MCF 10A (cell line): Measurements from ENCODE around the gene GALNT13. TPM values are rescaled to one million over a fixed set of nuclear protein-coding genes. Genes with fewer than 3 reads are reported as not detected.
A peak's percentile ranks its signal among the peaks of the same experiment; 100 is the strongest.

ENCODE experiments used
- BruUV-seq: library from RNA; stranded (reverse); fragments of 400-500 nt; replicated peaks from 2 replicates; lab custom pipeline; 2021; lab: Mats Ljungman, UMichigan
- CTCF ChIA-PET: fragments of 300-600 bp; sonication (Branson Sonifier 250); formaldehyde crosslinking; extraction: SDS; loops from one replicate; lab custom pipeline; 2021; ENCODE audit warnings: antibody characterized with exemption, inconsistent platforms; lab: Yijun Ruan, JAX
- POLR2A ChIA-PET: fragments of 300-600, 350-650 bp; sonication (Branson Sonifier 250); formaldehyde crosslinking; extraction: SDS; loops from one replicate; lab custom pipeline; 2020; ENCODE audit warnings: antibody characterized with exemption, inconsistent platforms; lab: Yijun Ruan, JAX
- DNase-seq: peaks from one replicate; pipeline ENCODE4 v3.0.0-alpha.2; 2018; ENCODE audit not compliant: unreplicated experiment
- H3K27ac Mint-ChIP-seq: one replicate; pipeline ENCODE4 v1.8.0; 2022; ENCODE audit warnings: mild to moderate bottlenecking, low read depth, mixed read lengths; ENCODE audit not compliant: unreplicated experiment
- H3K27me3 Mint-ChIP-seq: one replicate; pipeline ENCODE4 v1.8.0; 2022; ENCODE audit warnings: mixed read lengths; ENCODE audit not compliant: insufficient read depth, unreplicated experiment
- H3K36me3 Mint-ChIP-seq: one replicate; pipeline ENCODE4 v1.8.0; 2022; ENCODE audit warnings: mild to moderate bottlenecking, moderate library complexity, mixed read lengths; ENCODE audit not compliant: insufficient read depth, unreplicated experiment
- H3K4me1 Mint-ChIP-seq: one replicate; pipeline ENCODE4 v1.8.0; 2022; ENCODE audit warnings: mixed read lengths; ENCODE audit not compliant: insufficient read depth, unreplicated experiment
- H3K4me3 Mint-ChIP-seq: one replicate; pipeline ENCODE4 v1.8.0; 2022; ENCODE audit warnings: mild to moderate bottlenecking, moderate library complexity, mixed read lengths; ENCODE audit not compliant: unreplicated experiment
- H3K9me3 Mint-ChIP-seq: one replicate; pipeline ENCODE4 v1.8.0; 2022; ENCODE audit warnings: mixed read lengths; ENCODE audit not compliant: unreplicated experiment
- CTCF ChIP-seq: fragments of 200-600 bp; IDR thresholded peaks from one replicate; pipeline ENCODE4 v1.8.0; 2022; ENCODE audit warnings: antibody characterized with exemption, mild to moderate bottlenecking; ENCODE audit not compliant: unreplicated experiment
- intact Hi-C: fragments of 100-400 bp; cut with micrococcal nuclease; formaldehyde crosslinking; loops from 2 replicates; pipeline ENCODE4 v1.14.1; 2022
- total RNA-seq: library from RNA; stranded (reverse); gene quantifications from 2 replicates; pipeline ENCODE4 v1.2.3, GENCODE V29; 2022

GALNT13 gene
- total RNA-seq, 1 experiment from 2014 or later = 0.54 TPM

GRCh38 chr2:154125891-154126290, 254.2 kb downstream of the GALNT13 start:
- H3K27ac Mint-ChIP-seq = peak overlapping the region; percentile 24
- DNase-seq = peak; percentile 15
- ChIA-PET CTCF (no interaction called here), POLR2A (no interaction called here)
- intact Hi-C loops = no loop called here
- H3K36me3 Mint-ChIP-seq = no peaks in the 10 kb centered on the region
- TF ChIP-seq CTCF = no peak
- no peaks in the 10 kb centered on the region for H3K4me1 Mint-ChIP-seq
- H3K4me3 Mint-ChIP-seq = no peak overlapping the region
- no peaks in the 10 kb centered on the region for H3K27me3 Mint-ChIP-seq
- no peaks in the 10 kb centered on the region for H3K9me3 Mint-ChIP-seq
- no TSS peak for BruUV-seq

- Mint-ChIP-seq H3K36me3 (no peaks in the 10 kb centered on the region), H3K4me3 (no peak overlapping the region), H3K9me3 (no peaks in the 10 kb centered on the region), H3K4me1 (peaks cover 10% of the 10 kb centered on the region), H3K27ac (no peak overlapping the region), H3K27me3 (no peaks in the 10 kb centered on the region)
- CTCF ChIA-PET = interaction anchor here (0.7 kb wide), 1 partner anchor 122 kb away, joined by 3 read pairs; no protein-coding TSS in a partner anchor
- no peak for DNase-seq
- POLR2A ChIA-PET = no interaction called here
- intact Hi-C loops = no loop called here
- BruUV-seq = no TSS peak
- no peak for TF ChIP-seq CTCF
Measured at GRCh38 chr2:154130821-154131220, 259.1 kb downstream of the GALNT13 start.

GRCh38 chr2:154132827-154133226, 261.1 kb downstream of the GALNT13 start:
- BruUV-seq = no TSS peak
- Mint-ChIP-seq H3K9me3 (no peaks in the 10 kb centered on the region), H3K27ac (no peak overlapping the region), H3K4me3 (no peak overlapping the region), H3K27me3 (no peaks in the 10 kb centered on the region), H3K36me3 (no peaks in the 10 kb centered on the region), H3K4me1 (peaks cover 10% of the 10 kb centered on the region)
- POLR2A ChIA-PET = no interaction called here
- peak; percentile 5 for DNase-seq
- intact Hi-C loops = no loop called here
- no peak for TF ChIP-seq CTCF
- CTCF ChIA-PET = interaction anchor here (0.6 to 2.0 kb wide), 4 partner anchors 44 to 1739 kb away, joined by 3 to 6 read pairs (median 4); no protein-coding TSS in a partner anchor

- ChIA-PET POLR2A (no interaction called here), CTCF (interaction anchor here (2.0 kb wide), 1 partner anchor 241 kb away, joined by 4 read pairs; no protein-coding TSS in a partner anchor)
- DNase-seq = peak; percentile 79
- H3K4me3 Mint-ChIP-seq = peak overlapping the region; percentile 34
- BruUV-seq = no TSS peak
- peaks cover 10% of the 10 kb centered on the region for H3K4me1 Mint-ChIP-seq
- peak overlapping the region; percentile 82 for H3K27ac Mint-ChIP-seq
- no peaks in the 10 kb centered on the region for H3K9me3 Mint-ChIP-seq
- H3K36me3 Mint-ChIP-seq = no peaks in the 10 kb centered on the region
- intact Hi-C loops = no loop called here
- H3K27me3 Mint-ChIP-seq = no peaks in the 10 kb centered on the region
- no peak for TF ChIP-seq CTCF
Measured at GRCh38 chr2:154133823-154134222, 262.1 kb downstream of the GALNT13 start.
